ENCODE data around the gene KASH5. TPM values are rescaled to one million over a fixed set of nuclear protein-coding genes. Genes with fewer than 3 reads are reported as not detected.
A peak's percentile ranks its signal among the peaks of the same experiment; 100 is the strongest.

The KASH5 gene
- total and polyA plus RNA-seq, 2 donors (not counting 1 experiment from before 2014, with no cell fraction given): 0.67 to 0.74 TPM

DNA sequence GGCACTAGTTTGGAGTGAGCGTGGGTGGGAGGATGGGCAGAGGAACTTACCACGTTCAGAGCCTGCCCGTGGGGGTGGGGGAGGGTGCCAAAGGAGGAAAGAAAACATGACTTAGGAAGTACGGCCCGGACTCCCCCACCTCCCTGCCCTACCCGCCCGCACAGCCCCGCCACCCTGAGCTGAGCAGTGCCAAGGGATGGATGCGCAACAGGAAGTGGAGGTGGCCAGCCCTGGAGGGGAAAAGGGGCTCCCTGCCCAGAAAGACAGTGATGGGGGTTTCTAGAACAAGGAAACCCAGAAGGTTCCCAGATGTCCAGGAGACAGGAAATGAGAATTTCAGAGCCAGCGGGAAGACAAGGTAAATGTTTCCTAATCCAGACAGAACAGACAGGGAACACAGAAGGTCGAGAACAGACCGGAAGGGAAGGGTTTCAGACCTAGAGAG is 32.1 kb upstream of the KASH5 start:
- ATAC-seq (ENCODE audit: low read depth): peak; percentile 11
- ChIA-PET POLR2A (interaction anchor here (0.5 to 4.5 kb wide), 6 partner anchors 9 to 37 kb away, joined by 3 to 33 read pairs (median 4); no protein-coding TSS in a partner anchor), CTCF (interaction anchor here (1.1 kb wide), 1 partner anchor 55 kb away, joined by 5 read pairs; no protein-coding TSS in a partner anchor)
- no peak for DNase-seq
- no peak overlapping the region for H2AFZ ChIP-seq (ENCODE audit: insufficient read depth, low read depth, low read length, poor library complexity, severe bottlenecking)
- TF ChIP-seq EZH2 (IDR thresholded peaks at IDR 0.05; ENCODE audit: borderline replicate concordance, insufficient read depth, low read depth, low read length, poor library complexity, severe bottlenecking): no peak
- TF ChIP-seq, protein P1, sequence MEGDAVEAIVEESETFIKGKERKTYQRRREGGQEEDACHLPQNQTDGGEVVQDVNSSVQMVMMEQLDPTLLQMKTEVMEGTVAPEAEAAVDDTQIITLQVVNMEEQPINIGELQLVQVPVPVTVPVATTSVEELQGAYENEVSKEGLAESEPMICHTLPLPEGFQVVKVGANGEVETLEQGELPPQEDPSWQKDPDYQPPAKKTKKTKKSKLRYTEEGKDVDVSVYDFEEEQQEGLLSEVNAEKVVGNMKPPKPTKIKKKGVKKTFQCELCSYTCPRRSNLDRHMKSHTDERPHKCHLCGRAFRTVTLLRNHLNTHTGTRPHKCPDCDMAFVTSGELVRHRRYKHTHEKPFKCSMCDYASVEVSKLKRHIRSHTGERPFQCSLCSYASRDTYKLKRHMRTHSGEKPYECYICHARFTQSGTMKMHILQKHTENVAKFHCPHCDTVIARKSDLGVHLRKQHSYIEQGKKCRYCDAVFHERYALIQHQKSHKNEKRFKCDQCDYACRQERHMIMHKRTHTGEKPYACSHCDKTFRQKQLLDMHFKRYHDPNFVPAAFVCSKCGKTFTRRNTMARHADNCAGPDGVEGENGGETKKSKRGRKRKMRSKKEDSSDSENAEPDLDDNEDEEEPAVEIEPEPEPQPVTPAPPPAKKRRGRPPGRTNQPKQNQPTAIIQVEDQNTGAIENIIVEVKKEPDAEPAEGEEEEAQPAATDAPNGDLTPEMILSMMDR (IDR thresholded peaks at IDR 0.05): no peak
- H3K27ac Mint-ChIP-seq: peak overlapping the region; percentile 89
- no peaks in the 10 kb centered on the region for H3K79me2 ChIP-seq (ENCODE audit: control insufficient read depth, insufficient read depth, low read length)
- peak overlapping the region; percentile 48 for H3K9ac ChIP-seq (ENCODE audit: low read length)
- no peaks in the 10 kb centered on the region for H3K9me3 Mint-ChIP-seq (ENCODE audit: insufficient read depth)
- no peaks in the 10 kb centered on the region for H3K27me3 Mint-ChIP-seq
- peak overlapping the region; percentile 74 for H3K4me3 Mint-ChIP-seq
- no peaks in the 10 kb centered on the region for H3K27me3 ChIP-seq (replicated peaks in 1 of 4; ENCODE audit: control extremely low read depth in 1 of 4, control insufficient read depth in 3 of 4, insufficient read depth in 4 of 4, low read length in 3 of 4)
- 0% methylated on average over 1 of the region's 12 CpGs for WGBS (ENCODE audit: insufficient coverage)
- peak overlapping the region in 3 of 5 experiments; percentile 31 to 54 (median 47) for H3K4me3 ChIP-seq (ENCODE audit: control extremely low read depth in 1 of 5, extremely low read depth in 1 of 5, insufficient read depth in 1 of 5, low read depth in 2 of 5, low read length in 4 of 5)
- peaks cover 67% of the 10 kb centered on the region for H3K4me1 Mint-ChIP-seq
- H3K4me1 ChIP-seq (ENCODE audit: control insufficient read depth in 2 of 2, insufficient read depth in 2 of 2, low read length in 2 of 2): peaks cover 41 to 60% of the 10 kb centered on the region in 2 donors
- H4K20me1 ChIP-seq (ENCODE audit: control insufficient read depth, insufficient read depth, low read length, poor library complexity, severe bottlenecking): no peaks in the 10 kb centered on the region
- peak overlapping the region in 1 of 2 donors; percentile 29 for H3K27ac ChIP-seq (ENCODE audit: low read length in 2 of 2)
- intact Hi-C loops (cut with micrococcal nuclease): no loop called here
- no peaks in the 10 kb centered on the region for H3K9me3 ChIP-seq (ENCODE audit: control extremely low read depth in 1 of 3, control insufficient read depth in 2 of 3, insufficient read depth in 1 of 3, low read length in 2 of 3)
- no peaks in the 10 kb centered on the region for H3K36me3 ChIP-seq (replicated peaks in 1 of 2; ENCODE audit: control extremely low read depth in 1 of 2, control insufficient read depth in 1 of 2, extremely low read depth in 1 of 2, insufficient read depth in 2 of 2, low read length in 1 of 2)
- peak overlapping the region; percentile 71 for H3K4me2 ChIP-seq (replicated peaks; ENCODE audit: low read depth, low read length, poor library complexity, severe bottlenecking)

DNA sequence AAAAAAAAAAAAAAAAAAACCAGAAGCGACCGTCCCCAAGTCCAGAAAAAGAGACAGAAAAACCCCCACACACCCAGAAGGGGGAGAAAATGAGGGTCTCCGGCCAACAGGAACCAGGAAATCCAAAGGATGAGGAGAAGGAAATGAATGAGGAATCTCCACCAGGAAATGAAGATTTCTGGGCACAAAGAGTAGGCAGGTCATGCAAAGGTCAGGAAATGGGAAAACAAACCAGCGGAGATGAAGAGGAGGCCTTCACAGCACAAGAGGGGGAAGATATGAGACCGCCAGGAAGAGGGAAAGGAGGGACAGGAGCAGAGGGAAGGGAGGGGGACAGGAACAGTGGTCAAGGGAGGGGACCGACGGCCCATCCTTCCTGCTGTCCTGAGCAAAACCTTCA is 31.7 kb upstream of the KASH5 start:
- H4K20me1 ChIP-seq (ENCODE audit: control insufficient read depth, insufficient read depth, low read length, poor library complexity, severe bottlenecking): no peaks in the 10 kb centered on the region
- H3K4me1 Mint-ChIP-seq: peaks cover 71% of the 10 kb centered on the region
- no peak for DNase-seq
- 73% methylated on average over 3 of the region's 7 CpGs for WGBS (ENCODE audit: insufficient coverage)
- TF ChIP-seq EZH2 (IDR thresholded peaks at IDR 0.05; ENCODE audit: borderline replicate concordance, insufficient read depth, low read depth, low read length, poor library complexity, severe bottlenecking): no peak
- TF ChIP-seq, protein P1 (IDR thresholded peaks at IDR 0.05): no peak
- no peaks in the 10 kb centered on the region for H3K27me3 Mint-ChIP-seq
- H3K9me3 ChIP-seq (ENCODE audit: control extremely low read depth in 1 of 3, control insufficient read depth in 2 of 3, insufficient read depth in 1 of 3, low read length in 2 of 3): no peaks in the 10 kb centered on the region
- peaks cover 45 to 64% of the 10 kb centered on the region in 2 donors for H3K4me1 ChIP-seq (ENCODE audit: control insufficient read depth in 2 of 2, insufficient read depth in 2 of 2, low read length in 2 of 2)
- H3K4me2 ChIP-seq (replicated peaks; ENCODE audit: low read depth, low read length, poor library complexity, severe bottlenecking): peak overlapping the region; percentile 71
- intact Hi-C loops (cut with micrococcal nuclease): no loop called here
- POLR2A ChIA-PET: interaction anchor here (0.6 to 4.5 kb wide), 3 partner anchors 11 to 34 kb away, joined by 3 to 33 read pairs (median 3); no protein-coding TSS in a partner anchor
- peak overlapping the region in 1 of 2 donors; percentile 29 for H3K27ac ChIP-seq (ENCODE audit: low read length in 2 of 2)
- peak overlapping the region; percentile 89 for H3K27ac Mint-ChIP-seq
- no peaks in the 10 kb centered on the region for H3K36me3 ChIP-seq (replicated peaks in 1 of 2; ENCODE audit: control extremely low read depth in 1 of 2, control insufficient read depth in 1 of 2, extremely low read depth in 1 of 2, insufficient read depth in 2 of 2, low read length in 1 of 2)
- peak overlapping the region; percentile 74 for H3K4me3 Mint-ChIP-seq
- CTCF ChIA-PET: no interaction called here
- H3K4me3 ChIP-seq (ENCODE audit: control extremely low read depth in 1 of 5, extremely low read depth in 1 of 5, insufficient read depth in 1 of 5, low read depth in 2 of 5, low read length in 4 of 5): peak overlapping the region in 3 of 5 experiments; percentile 31 to 54 (median 47)
- H2AFZ ChIP-seq (ENCODE audit: insufficient read depth, low read depth, low read length, poor library complexity, severe bottlenecking): no peak overlapping the region
- H3K79me2 ChIP-seq (ENCODE audit: control insufficient read depth, insufficient read depth, low read length): no peaks in the 10 kb centered on the region
- no peak for ATAC-seq (ENCODE audit: low read depth)
- H3K9me3 Mint-ChIP-seq (ENCODE audit: insufficient read depth): no peaks in the 10 kb centered on the region
- peak overlapping the region; percentile 48 for H3K9ac ChIP-seq (ENCODE audit: low read length)
- H3K27me3 ChIP-seq (replicated peaks in 1 of 4; ENCODE audit: control extremely low read depth in 1 of 4, control insufficient read depth in 3 of 4, insufficient read depth in 4 of 4, low read length in 3 of 4): peaks cover 0 to under 1% (median 0%) of the 10 kb centered on the region in 4 experiments

Data from B cell (primary cell).